Breast epithelium (tissue), 4 donors: ENCODE measurements around the gene HTT. TPM values are rescaled to one million over a fixed set of nuclear protein-coding genes. Genes with fewer than 3 reads are reported as not detected.

Experiments used
- DNase-seq, 2 donors: peaks; one replicate each; pipeline ENCODE4 v3.0.0-alpha.2; 2019; ENCODE audit warnings: low spot score in 2 of 2
- H3K27ac ChIP-seq, 2 donors: fragments of 200-600 bp; sonication (generic) in 1 of 2; one replicate each; pipeline ENCODE4 v1.5.1; 2016 to 2019; ENCODE audit warnings: mild to moderate bottlenecking in 1 of 2
- H3K27me3 ChIP-seq, 2 donors: fragments of 200-600 bp; sonication (generic) in 1 of 2; one replicate each; pipeline versions ENCODE4 v1.5.1 to v1.6.0; 2017 to 2019; ENCODE audit warnings: control low read depth in 1 of 2, mild to moderate bottlenecking in 1 of 2
- H3K36me3 ChIP-seq: fragments of 200-600 bp; one replicate; pipeline ENCODE4 v1.5.1; 2019
- H3K4me1 ChIP-seq, 2 donors: fragments of 200-600 bp; sonication (generic); one replicate each; pipeline ENCODE4 v1.5.1; 2016 to 2019; ENCODE audit warnings: control low read depth in 1 of 2
- H3K4me3 ChIP-seq, 3 donors: fragments of 200-600 bp; sonication (generic); 1 replicate in 2 of 3; 2 replicates in 1 of 3; pipeline ENCODE4 v1.5.1; 2016 to 2019; ENCODE audit warnings: mild to moderate bottlenecking in 3 of 3, moderate library complexity in 2 of 3
- H3K9me3 ChIP-seq, 2 donors: fragments of 200-600 bp; sonication (generic) in 1 of 2; one replicate each; pipeline ENCODE4 v1.5.1; 2016 to 2019; ENCODE audit warnings: control low read depth in 1 of 2
- CTCF ChIP-seq, 3 donors: fragments of 450-650 bp; IDR thresholded peaks; one replicate each; pipeline ENCODE4 v1.5.1; 2016 to 2017; ENCODE audit warnings: antibody characterized with exemption in 3 of 3, mild to moderate bottlenecking in 3 of 3, moderate library complexity in 3 of 3
- POLR2A ChIP-seq: fragments of 450-650 bp; IDR thresholded peaks from one replicate; pipeline ENCODE4 v1.6.1; 2016; ENCODE audit warnings: antibody characterized with exemption, mild to moderate bottlenecking, moderate library complexity
- POLR2AphosphoS5 ChIP-seq, 3 donors: sonication (generic); formaldehyde crosslinking; IDR thresholded peaks; one replicate each; pipeline ENCODE4 v1.6.1; 2017; ENCODE audit warnings: antibody characterized with exemption in 3 of 3
- intact Hi-C: fragments of 100-400 bp; cut with DNase I; formaldehyde crosslinking; loops from one replicate; pipeline ENCODE4 v1.15.1; 2023; ENCODE audit warnings: low total_unique reads
- total RNA-seq, 3 donors: library from RNA; depleted of rRNA; stranded (reverse); fragments of >200 nt; gene quantifications; one replicate each; pipeline ENCODE4 v1.1.0, GENCODE V29; 2016

The HTT gene
- total RNA-seq, 3 donors from 2014 or later = 53.8 to 71.1 (median 55.1) TPM

- Histone ChIP-seq H3K9me3 (no peaks in the 10 kb centered on the region), H3K27me3 (no peaks in the 10 kb centered on the region), H3K4me1 (no peaks in the 10 kb centered on the region), H3K4me3 (no peak overlapping the region), H3K27ac (peak overlapping the region in 1 of 2 donors; percentile 20), H3K36me3 (no peaks in the 10 kb centered on the region)
- TF ChIP-seq POLR2A (no peak), POLR2AphosphoS5 (IDR thresholded peaks at IDR 0.05) (no peak), CTCF (IDR thresholded peaks at IDR 0.05) (no peak)
- intact Hi-C loops = no loop called here
- no peak for DNase-seq
Measured at GRCh38 chr4:3200423-3201090, 126.1 kb downstream of the HTT start.

GRCh38 chr4:3201718-3202702 is 127.5 kb downstream of the HTT start:
- no peak for DNase-seq
- no peaks in the 10 kb centered on the region for H3K36me3 ChIP-seq
- H3K9me3 ChIP-seq = no peaks in the 10 kb centered on the region
- H3K4me1 ChIP-seq = no peaks in the 10 kb centered on the region
- H3K27ac ChIP-seq = no peak overlapping the region
- H3K27me3 ChIP-seq = no peaks in the 10 kb centered on the region
- no peak for TF ChIP-seq POLR2AphosphoS5 (IDR thresholded peaks at IDR 0.05)
- intact Hi-C loops = no loop called here
- no peak overlapping the region for H3K4me3 ChIP-seq

GRCh38 chr4:3202836-3203820 is 128.6 kb downstream of the HTT start:
- H3K27me3 ChIP-seq = no peaks in the 10 kb centered on the region
- TF ChIP-seq POLR2A (no peak), CTCF (IDR thresholded peaks at IDR 0.05) (no peak), POLR2AphosphoS5 (IDR thresholded peaks at IDR 0.05) (no peak)
- no peak overlapping the region for H3K27ac ChIP-seq
- H3K36me3 ChIP-seq = no peaks in the 10 kb centered on the region
- no peaks in the 10 kb centered on the region for H3K4me1 ChIP-seq
- no peak for DNase-seq
- intact Hi-C loops = no loop called here
- H3K4me3 ChIP-seq = no peak overlapping the region
- no peaks in the 10 kb centered on the region for H3K9me3 ChIP-seq

GRCh38 chr4:3203971-3204431 is 129.5 kb downstream of the HTT start:
- TF ChIP-seq POLR2A = no peak
- peak in 1 of 3 donors; percentile 16 for TF ChIP-seq POLR2AphosphoS5 (IDR thresholded peaks at IDR 0.05)
- TF ChIP-seq CTCF (IDR thresholded peaks at IDR 0.05) = no peak
- Histone ChIP-seq H3K36me3 (no peaks in the 10 kb centered on the region), H3K27ac (no peak overlapping the region), H3K9me3 (no peaks in the 10 kb centered on the region), H3K4me3 (no peak overlapping the region), H3K4me1 (no peaks in the 10 kb centered on the region), H3K27me3 (no peaks in the 10 kb centered on the region)
- intact Hi-C loops = no loop called here
- no peak for DNase-seq

GRCh38 chr4:3205995-3206394 is 131.5 kb downstream of the HTT start:
- DNase-seq = peak in 1 of 2 donors; percentile 24
- Histone ChIP-seq H3K4me1 (no peaks in the 10 kb centered on the region), H3K9me3 (no peaks in the 10 kb centered on the region), H3K36me3 (peaks cover 4% of the 10 kb centered on the region), H3K27me3 (no peaks in the 10 kb centered on the region), H3K27ac (no peak overlapping the region), H3K4me3 (no peak overlapping the region)
- no peak for TF ChIP-seq CTCF (IDR thresholded peaks at IDR 0.05)
- no peak for TF ChIP-seq POLR2AphosphoS5 (IDR thresholded peaks at IDR 0.05)
- intact Hi-C loops = no loop called here
